OCI-M2 (cell line): ENCODE measurements around the gene LRRC39.
"Not testable (repeated sequence)": the region's sequence is repeated elsewhere in the genome, so short reads cannot be mapped to it uniquely, and the experiment has no call there.

Experiments used
- DNase-seq: peaks from one replicate; lab custom pipeline; 2025; ENCODE audit not compliant: unreplicated experiment; lab: John Stamatoyannopoulos, UW

Gene LRRC39

GRCh38 chr1:100178091-100178490 is at the start of gene LRRC39:
TSS of gene LRRC39 (minus strand) at chr1:100178256. CDS start at chr1:100168516, 9,740 bp downstream.
- no peak for DNase-seq

- no peak for DNase-seq
Measured at GRCh38 chr1:100222428-100222827, 44.4 kb upstream of the LRRC39 start.

GRCh38 chr1:100219883-100220282 is 41.8 kb upstream of the LRRC39 start:
- DNase-seq = no peak

GRCh38 chr1:100219457-100219856 is 41.4 kb upstream of the LRRC39 start:
- DNase-seq = no peak

- DNase-seq = no peak
Measured at GRCh38 chr1:100217834-100218233, 39.8 kb upstream of the LRRC39 start.

- no peak for DNase-seq
Measured at GRCh38 chr1:100215101-100215500, 37.0 kb upstream of the LRRC39 start.

- DNase-seq = no peak
Measured at GRCh38 chr1:100213141-100213540, 35.1 kb upstream of the LRRC39 start.

GRCh38 chr1:100206301-100206700 is 28.2 kb upstream of the LRRC39 start:
- DNase-seq = no peak

- DNase-seq = not testable (repeated sequence)
Measured at GRCh38 chr1:100205593-100205992, 27.5 kb upstream of the LRRC39 start.

GRCh38 chr1:100205103-100205502 is 27.0 kb upstream of the LRRC39 start:
- not testable (repeated sequence) for DNase-seq

- not testable (repeated sequence) for DNase-seq
Measured at GRCh38 chr1:100202703-100203102, 24.6 kb upstream of the LRRC39 start.

- not testable (repeated sequence) for DNase-seq
Measured at GRCh38 chr1:100200060-100200459, 22.0 kb upstream of the LRRC39 start.

- DNase-seq = no peak
Measured at GRCh38 chr1:100198596-100198995, 20.5 kb upstream of the LRRC39 start.

GRCh38 chr1:100188617-100189016 is 10.6 kb upstream of the LRRC39 start:
- DNase-seq = no peak

GRCh38 chr1:100187912-100188311 is 9.9 kb upstream of the LRRC39 start:
- no peak for DNase-seq

- no peak for DNase-seq
Measured at GRCh38 chr1:100184536-100184935, 6.5 kb upstream of the LRRC39 start.

- no peak for DNase-seq
Measured at GRCh38 chr1:100183370-100183769, 5.3 kb upstream of the LRRC39 start.

GRCh38 chr1:100177295-100178041 is 588 bp downstream of the LRRC39 start:
- no peak for DNase-seq

- DNase-seq = no peak
Measured at GRCh38 chr1:100168051-100168450, 10.0 kb downstream of the LRRC39 start.

- DNase-seq = no peak
Measured at GRCh38 chr1:100164702-100165101, 13.4 kb downstream of the LRRC39 start.

- no peak for DNase-seq
Measured at GRCh38 chr1:100164216-100164615, 13.8 kb downstream of the LRRC39 start.

GRCh38 chr1:100162881-100163280 is 15.2 kb downstream of the LRRC39 start:
- no peak for DNase-seq

GRCh38 chr1:100152271-100152670 is 25.8 kb downstream of the LRRC39 start:
- DNase-seq = no peak
